CD4-positive, alpha-beta T cell treated with Interleukin-17A for 4 hours (primary cell): ENCODE results near the gene LTC4S.
A peak's percentile ranks its signal among the peaks of the same experiment; 100 is the strongest.

ENCODE experiments used
- DNase-seq: peaks from one replicate; pipeline ENCODE4 v3.0.0-alpha.2; 2020; ENCODE audit warnings: mixed read lengths

LTC4S gene

GRCh38 chr5:179795863-179796833 lies 2.4 kb downstream of the LTC4S start:
- peak; percentile 84 for DNase-seq

GRCh38 chr5:179796877-179797608 lies 3.3 kb downstream of the LTC4S start:
- DNase-seq, result no peak

- no peak for DNase-seq
Measured at GRCh38 chr5:179797741-179798140, 4.0 kb downstream of the LTC4S start.

- DNase-seq, result no peak
Measured at GRCh38 chr5:179798144-179798770, 4.5 kb downstream of the LTC4S start.

GRCh38 chr5:179798771-179799643 lies 5.2 kb downstream of the LTC4S start:
- DNase-seq, result no peak

GRCh38 chr5:179799644-179799973 lies 5.8 kb downstream of the LTC4S start:
- no peak for DNase-seq

GRCh38 chr5:179800071-179800695 lies 6.4 kb downstream of the LTC4S start:
- DNase-seq, result no peak

GRCh38 chr5:179800696-179801201 lies 7.0 kb downstream of the LTC4S start:
- DNase-seq, result no peak

GRCh38 chr5:179801304-179802206 lies 7.8 kb downstream of the LTC4S start:
- peak; percentile 93 for DNase-seq

GRCh38 chr5:179802207-179802883 lies 8.6 kb downstream of the LTC4S start:
- no peak for DNase-seq

GRCh38 chr5:179802950-179803562 lies 9.3 kb downstream of the LTC4S start:
- no peak for DNase-seq

- DNase-seq, result peak; percentile 54
Measured at GRCh38 chr5:179803651-179804554, 10.1 kb downstream of the LTC4S start.

GRCh38 chr5:179804555-179804947 lies 10.8 kb downstream of the LTC4S start:
- no peak for DNase-seq

- no peak for DNase-seq
Measured at GRCh38 chr5:179805070-179805528, 11.3 kb downstream of the LTC4S start.

- peak; percentile 51 for DNase-seq
Measured at GRCh38 chr5:179805529-179806249, 11.9 kb downstream of the LTC4S start.

GRCh38 chr5:179806250-179807048 lies 12.7 kb downstream of the LTC4S start, which contains the start of gene MGAT4B:
TSS of gene MGAT4B (minus strand) at chr5:179806866. CDS start at chr5:179806583, 283 bp downstream.
- DNase-seq, result peak; percentile 74
